ENCODE data around the gene CCNY.

- TF ChIP-seq REST (IDR thresholded peaks at IDR 0.05) (no peak), MAFK (IDR thresholded peaks at IDR 0.05; ENCODE audit: partially characterized antibody) (no peak), POLR2A (IDR thresholded peaks at IDR 0.05; ENCODE audit: low read length) (no peak), CTCF (IDR thresholded peaks at IDR 0.05) (no peak), PBX3 (IDR thresholded peaks at IDR 0.05) (no peak), ZSCAN20 (CRISPR knock-in tag; IDR thresholded peaks at IDR 0.05) (no peak), MAX (IDR thresholded peaks at IDR 0.05) (no peak)
Measured at GRCh38 chr10:35565602-35566081, 229.3 kb downstream of the CCNY start.
